HEK293 (cell line): ENCODE data around the gene JADE3.

Experiments
- GLIS2 ChIP-seq: fragments of 450-650 bp; formaldehyde crosslinking; IDR thresholded peaks from 2 replicates; pipeline ENCODE4 v1.5.1; 2016; ENCODE audit warnings: missing biosample characterization, missing genetic modification characterization
- KLF16 ChIP-seq: fragments of 450-650 bp; formaldehyde crosslinking; IDR thresholded peaks from 2 replicates; pipeline ENCODE4 v1.5.1; 2017; ENCODE audit warnings: missing biosample characterization, missing genetic modification characterization
- KLF9 ChIP-seq: fragments of 450-650 bp; formaldehyde crosslinking; IDR thresholded peaks from 2 replicates; pipeline ENCODE4 v1.5.1; 2016; ENCODE audit warnings: missing biosample characterization, missing genetic modification characterization, low read depth
- PRDM1 ChIP-seq: fragments of 450-650 bp; formaldehyde crosslinking; IDR thresholded peaks from 2 replicates; pipeline ENCODE4; 2016; ENCODE audit warnings: missing biosample characterization, missing genetic modification characterization
- TCF7L2 ChIP-seq: IDR thresholded peaks from 2 replicates; pipeline ENCODE4 v1.6.1; 2011; ENCODE audit warnings: low read depth, mild to moderate bottlenecking, inconsistent platforms, low read length, moderate library complexity, borderline replicate concordance
- ZBTB48 ChIP-seq: fragments of 450-650 bp; formaldehyde crosslinking; IDR thresholded peaks from 2 replicates; pipeline ENCODE4 v1.5.1; 2016; ENCODE audit warnings: missing biosample characterization, missing genetic modification characterization
- ZBTB8A ChIP-seq: fragments of 450-650 bp; formaldehyde crosslinking; IDR thresholded peaks from 2 replicates; pipeline ENCODE4 v1.5.1; 2016; ENCODE audit warnings: missing biosample characterization, missing genetic modification characterization
- ZFP3 ChIP-seq: fragments of 450-650 bp; formaldehyde crosslinking; IDR thresholded peaks from 2 replicates; pipeline ENCODE4 v1.5.1; 2016; ENCODE audit warnings: low read depth, missing biosample characterization, missing genetic modification characterization
- ZFP37 ChIP-seq: fragments of 450-650 bp; formaldehyde crosslinking; IDR thresholded peaks from 2 replicates; pipeline ENCODE4 v1.5.1; 2016; ENCODE audit warnings: missing biosample characterization, missing genetic modification characterization
- ZFP41 ChIP-seq: fragments of 450-650 bp; formaldehyde crosslinking; IDR thresholded peaks from 2 replicates; pipeline ENCODE4 v1.5.1; 2016; ENCODE audit warnings: missing biosample characterization, missing genetic modification characterization, borderline replicate concordance
- ZNF114 ChIP-seq: fragments of 450-650 bp; formaldehyde crosslinking; IDR thresholded peaks from 2 replicates; pipeline ENCODE4 v1.5.0; 2017; ENCODE audit warnings: missing biosample characterization, missing genetic modification characterization
- ZNF169 ChIP-seq: fragments of 450-650 bp; formaldehyde crosslinking; IDR thresholded peaks from 2 replicates; pipeline ENCODE4 v1.5.1; 2016; ENCODE audit warnings: missing biosample characterization, missing genetic modification characterization
- ZNF174 ChIP-seq: fragments of 450-650 bp; formaldehyde crosslinking; IDR thresholded peaks from 2 replicates; pipeline ENCODE4 v1.5.0; 2017; ENCODE audit warnings: missing biosample characterization, mild to moderate bottlenecking, missing genetic modification characterization
- ZNF184 ChIP-seq: fragments of 450-650 bp; IDR thresholded peaks from 2 replicates; pipeline ENCODE4 v1.5.1; 2018; ENCODE audit warnings: missing biosample characterization, mild to moderate bottlenecking, missing genetic modification characterization
- ZNF19 ChIP-seq: fragments of 450-650 bp; formaldehyde crosslinking; IDR thresholded peaks from 2 replicates; pipeline ENCODE4; 2016; ENCODE audit warnings: missing biosample characterization, missing genetic modification characterization, low read depth
- ZNF202 ChIP-seq: fragments of 450-650 bp; formaldehyde crosslinking; IDR thresholded peaks from 2 replicates; pipeline ENCODE4 v1.5.1; 2016; ENCODE audit warnings: missing biosample characterization, missing genetic modification characterization, borderline replicate concordance
- ZNF211 ChIP-seq: fragments of 450-650 bp; formaldehyde crosslinking; IDR thresholded peaks from 2 replicates; pipeline ENCODE4 v1.5.1; 2016; ENCODE audit warnings: low read depth, missing biosample characterization, missing genetic modification characterization
- ZNF23 ChIP-seq: fragments of 450-650 bp; formaldehyde crosslinking; IDR thresholded peaks from 2 replicates; pipeline ENCODE4 v1.5.1; 2016; ENCODE audit warnings: missing biosample characterization, missing genetic modification characterization, borderline replicate concordance
- ZNF391 ChIP-seq: fragments of 450-650 bp; formaldehyde crosslinking; IDR thresholded peaks from 2 replicates; pipeline ENCODE4 v1.5.1; 2016; ENCODE audit warnings: low read depth, missing biosample characterization, missing genetic modification characterization, borderline replicate concordance
- ZNF510 ChIP-seq: fragments of 450-650 bp; formaldehyde crosslinking; IDR thresholded peaks from 2 replicates; pipeline ENCODE4 v1.5.1; 2018; ENCODE audit warnings: mild to moderate bottlenecking, missing genetic modification characterization, missing biosample characterization; ENCODE audit not compliant: insufficient replicate concordance
- ZNF555 ChIP-seq: fragments of 450-650 bp; formaldehyde crosslinking; conservative IDR thresholded peaks from 2 replicates; pipeline ENCODE4 v1.5.1; 2017; ENCODE audit warnings: missing biosample characterization, mild to moderate bottlenecking, missing genetic modification characterization, inconsistent platforms
- ZNF600 ChIP-seq: fragments of 450-650 bp; formaldehyde crosslinking; IDR thresholded peaks from 2 replicates; pipeline ENCODE4 v1.5.1; 2016; ENCODE audit warnings: missing biosample characterization, missing genetic modification characterization
- ZNF664 ChIP-seq: fragments of 450-650 bp; formaldehyde crosslinking; IDR thresholded peaks from 2 replicates; pipeline ENCODE4 v1.5.1; 2016; ENCODE audit warnings: missing biosample characterization, missing genetic modification characterization
- ZNF747 ChIP-seq: fragments of 450-650 bp; formaldehyde crosslinking; IDR thresholded peaks from 2 replicates; pipeline ENCODE4 v1.5.1; 2016; ENCODE audit warnings: missing biosample characterization, missing genetic modification characterization
- ZNF837 ChIP-seq: fragments of 450-650 bp; formaldehyde crosslinking; IDR thresholded peaks from 2 replicates; pipeline ENCODE4 v1.5.1; 2016; ENCODE audit warnings: missing biosample characterization, missing genetic modification characterization
- ZSCAN16 ChIP-seq: fragments of 450-650 bp; formaldehyde crosslinking; IDR thresholded peaks from 2 replicates; pipeline ENCODE4 v1.5.1; 2016; ENCODE audit warnings: missing biosample characterization, missing genetic modification characterization
- ZSCAN23 ChIP-seq: fragments of 450-650 bp; formaldehyde crosslinking; IDR thresholded peaks from 2 replicates; pipeline ENCODE4 v1.5.1; 2016; ENCODE audit warnings: missing biosample characterization, missing genetic modification characterization
- TF ChIP-seq, protein P1 (sequence below): sonication (generic); formaldehyde crosslinking; IDR thresholded peaks from 2 replicates; pipeline ENCODE4 v1.8.1; 2022; ENCODE audit warnings: mild to moderate bottlenecking, moderate library complexity, missing genetic modification reagents
- TF ChIP-seq, protein P2 (sequence below): fragments of 450-650 bp; formaldehyde crosslinking; IDR thresholded peaks from 2 replicates; pipeline ENCODE4 v1.5.1; 2016; ENCODE audit warnings: missing biosample characterization, missing genetic modification characterization
- TF ChIP-seq, protein P3 (sequence below): fragments of 450-650 bp; IDR thresholded peaks from 2 replicates; pipeline ENCODE4 v1.5.1; 2018; ENCODE audit warnings: missing biosample characterization, mild to moderate bottlenecking, missing genetic modification characterization
- TF ChIP-seq, protein P4 (sequence below): fragments of 450-650 bp; formaldehyde crosslinking; IDR thresholded peaks from 2 replicates; pipeline ENCODE4 v1.5.1; 2016; ENCODE audit warnings: missing biosample characterization, missing genetic modification characterization, borderline replicate concordance
- TF ChIP-seq, protein P5 (sequence below): fragments of 450-650 bp; formaldehyde crosslinking; IDR thresholded peaks from 2 replicates; pipeline ENCODE4 v1.5.1; 2017; ENCODE audit warnings: missing biosample characterization, missing genetic modification characterization

The JADE3 gene

DNA sequence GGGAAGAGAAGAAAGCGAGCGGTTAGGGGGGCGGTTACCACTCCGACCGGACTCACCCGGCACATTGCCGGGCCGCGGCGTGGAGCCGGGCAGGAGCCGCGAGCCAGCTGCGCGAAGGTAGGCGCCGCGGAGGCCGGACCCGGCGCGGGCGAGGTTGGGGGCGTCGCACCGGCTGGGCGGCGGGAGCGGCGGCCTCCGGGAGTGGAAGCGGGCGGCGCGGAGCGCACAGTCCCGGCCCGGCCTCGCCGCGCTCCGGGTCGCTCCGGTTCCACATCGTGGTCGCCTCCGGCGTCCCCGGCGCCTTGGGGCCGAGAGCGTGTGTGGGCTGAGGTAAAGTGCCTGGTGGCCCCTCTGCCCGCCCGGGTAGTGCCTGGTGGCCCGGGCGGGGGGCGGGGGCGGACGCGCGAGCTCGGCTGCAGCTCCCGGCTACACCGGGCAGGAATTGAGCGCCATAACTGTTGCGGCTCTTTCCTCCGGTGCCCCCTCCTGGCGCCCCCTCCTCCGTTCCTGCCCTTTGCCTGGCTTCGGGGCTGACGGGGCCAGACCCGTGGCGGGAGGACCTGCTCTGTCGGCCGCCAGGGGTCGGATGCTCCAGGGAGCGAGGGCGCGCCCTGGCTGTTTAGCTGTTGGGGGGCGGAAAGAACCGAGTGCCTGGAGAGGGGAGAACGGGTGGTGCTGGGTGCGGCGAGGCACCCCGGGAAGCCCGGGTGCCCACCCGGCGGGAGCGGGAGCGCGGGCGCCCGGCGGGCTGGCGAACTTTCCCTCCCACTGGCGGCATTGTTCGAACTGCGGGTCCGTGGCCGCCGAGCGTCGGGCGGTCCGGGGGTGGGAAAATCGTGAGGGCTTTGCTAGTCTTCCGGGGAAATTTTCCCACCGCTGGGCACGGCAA is 626 bp downstream of the JADE3 start (continued):
- TF ChIP-seq ZNF211 (tag by site-specific recombination) (no peak), ZNF19 (tag by site-specific recombination) (no peak), ZFP37 (tag by site-specific recombination) (no peak), ZSCAN16 (tag by site-specific recombination) (no peak), ZNF600 (tag by site-specific recombination) (peak; percentile 66), TCF7L2 (no peak), KLF9 (peak; percentile 47; the same call in 1 of the 2 replicates), ZSCAN23 (tag by site-specific recombination) (no peak), ZNF555 (no peak), ZNF202 (tag by site-specific recombination) (no peak), ZFP41 (tag by site-specific recombination) (no peak), ZNF174 (tag by site-specific recombination) (no peak), PRDM1 (tag by site-specific recombination) (no peak), ZNF747 (tag by site-specific recombination) (no peak), ZNF510 (no peak), ZNF664 (tag by site-specific recombination) (no peak), ZNF837 (tag by site-specific recombination) (no peak), ZNF169 (tag by site-specific recombination) (no peak), ZBTB8A (peak; percentile 90), ZFP3 (no peak), ZNF391 (no peak), KLF16 (tag by site-specific recombination) (peak; percentile 53), ZNF184 (tag by site-specific recombination) (no peak), ZNF23 (tag by site-specific recombination) (no peak), ZNF114 (no peak), GLIS2 (tag by site-specific recombination) (peak; percentile 88), ZBTB48 (peak; percentile 85)
- TF ChIP-seq, protein P1, sequence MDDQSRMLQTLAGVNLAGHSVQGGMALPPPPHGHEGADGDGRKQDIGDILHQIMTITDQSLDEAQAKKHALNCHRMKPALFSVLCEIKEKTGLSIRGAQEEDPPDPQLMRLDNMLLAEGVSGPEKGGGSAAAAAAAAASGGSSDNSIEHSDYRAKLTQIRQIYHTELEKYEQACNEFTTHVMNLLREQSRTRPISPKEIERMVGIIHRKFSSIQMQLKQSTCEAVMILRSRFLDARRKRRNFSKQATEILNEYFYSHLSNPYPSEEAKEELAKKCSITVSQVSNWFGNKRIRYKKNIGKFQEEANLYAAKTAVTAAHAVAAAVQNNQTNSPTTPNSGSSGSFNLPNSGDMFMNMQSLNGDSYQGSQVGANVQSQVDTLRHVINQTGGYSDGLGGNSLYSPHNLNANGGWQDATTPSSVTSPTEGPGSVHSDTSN (CRISPR knock-in tag) = no peak
- TF ChIP-seq, protein P2, sequence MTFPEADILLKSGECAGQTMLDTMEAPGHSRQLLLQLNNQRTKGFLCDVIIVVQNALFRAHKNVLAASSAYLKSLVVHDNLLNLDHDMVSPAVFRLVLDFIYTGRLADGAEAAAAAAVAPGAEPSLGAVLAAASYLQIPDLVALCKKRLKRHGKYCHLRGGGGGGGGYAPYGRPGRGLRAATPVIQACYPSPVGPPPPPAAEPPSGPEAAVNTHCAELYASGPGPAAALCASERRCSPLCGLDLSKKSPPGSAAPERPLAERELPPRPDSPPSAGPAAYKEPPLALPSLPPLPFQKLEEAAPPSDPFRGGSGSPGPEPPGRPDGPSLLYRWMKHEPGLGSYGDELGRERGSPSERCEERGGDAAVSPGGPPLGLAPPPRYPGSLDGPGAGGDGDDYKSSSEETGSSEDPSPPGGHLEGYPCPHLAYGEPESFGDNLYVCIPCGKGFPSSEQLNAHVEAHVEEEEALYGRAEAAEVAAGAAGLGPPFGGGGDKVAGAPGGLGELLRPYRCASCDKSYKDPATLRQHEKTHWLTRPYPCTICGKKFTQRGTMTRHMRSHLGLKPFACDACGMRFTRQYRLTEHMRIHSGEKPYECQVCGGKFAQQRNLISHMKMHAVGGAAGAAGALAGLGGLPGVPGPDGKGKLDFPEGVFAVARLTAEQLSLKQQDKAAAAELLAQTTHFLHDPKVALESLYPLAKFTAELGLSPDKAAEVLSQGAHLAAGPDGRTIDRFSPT (tag by site-specific recombination) = peak; percentile 50; the same call in 1 of the 2 replicates
- TF ChIP-seq, protein P3, sequence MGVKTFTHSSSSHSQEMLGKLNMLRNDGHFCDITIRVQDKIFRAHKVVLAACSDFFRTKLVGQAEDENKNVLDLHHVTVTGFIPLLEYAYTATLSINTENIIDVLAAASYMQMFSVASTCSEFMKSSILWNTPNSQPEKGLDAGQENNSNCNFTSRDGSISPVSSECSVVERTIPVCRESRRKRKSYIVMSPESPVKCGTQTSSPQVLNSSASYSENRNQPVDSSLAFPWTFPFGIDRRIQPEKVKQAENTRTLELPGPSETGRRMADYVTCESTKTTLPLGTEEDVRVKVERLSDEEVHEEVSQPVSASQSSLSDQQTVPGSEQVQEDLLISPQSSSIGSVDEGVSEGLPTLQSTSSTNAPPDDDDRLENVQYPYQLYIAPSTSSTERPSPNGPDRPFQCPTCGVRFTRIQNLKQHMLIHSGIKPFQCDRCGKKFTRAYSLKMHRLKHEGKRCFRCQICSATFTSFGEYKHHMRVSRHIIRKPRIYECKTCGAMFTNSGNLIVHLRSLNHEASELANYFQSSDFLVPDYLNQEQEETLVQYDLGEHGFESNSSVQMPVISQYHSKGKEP (tag by site-specific recombination) = no peak
- TF ChIP-seq, protein P4, sequence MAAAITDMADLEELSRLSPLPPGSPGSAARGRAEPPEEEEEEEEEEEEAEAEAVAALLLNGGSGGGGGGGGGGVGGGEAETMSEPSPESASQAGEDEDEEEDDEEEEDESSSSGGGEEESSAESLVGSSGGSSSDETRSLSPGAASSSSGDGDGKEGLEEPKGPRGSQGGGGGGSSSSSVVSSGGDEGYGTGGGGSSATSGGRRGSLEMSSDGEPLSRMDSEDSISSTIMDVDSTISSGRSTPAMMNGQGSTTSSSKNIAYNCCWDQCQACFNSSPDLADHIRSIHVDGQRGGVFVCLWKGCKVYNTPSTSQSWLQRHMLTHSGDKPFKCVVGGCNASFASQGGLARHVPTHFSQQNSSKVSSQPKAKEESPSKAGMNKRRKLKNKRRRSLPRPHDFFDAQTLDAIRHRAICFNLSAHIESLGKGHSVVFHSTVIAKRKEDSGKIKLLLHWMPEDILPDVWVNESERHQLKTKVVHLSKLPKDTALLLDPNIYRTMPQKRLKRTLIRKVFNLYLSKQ = no peak
- TF ChIP-seq, protein P5, sequence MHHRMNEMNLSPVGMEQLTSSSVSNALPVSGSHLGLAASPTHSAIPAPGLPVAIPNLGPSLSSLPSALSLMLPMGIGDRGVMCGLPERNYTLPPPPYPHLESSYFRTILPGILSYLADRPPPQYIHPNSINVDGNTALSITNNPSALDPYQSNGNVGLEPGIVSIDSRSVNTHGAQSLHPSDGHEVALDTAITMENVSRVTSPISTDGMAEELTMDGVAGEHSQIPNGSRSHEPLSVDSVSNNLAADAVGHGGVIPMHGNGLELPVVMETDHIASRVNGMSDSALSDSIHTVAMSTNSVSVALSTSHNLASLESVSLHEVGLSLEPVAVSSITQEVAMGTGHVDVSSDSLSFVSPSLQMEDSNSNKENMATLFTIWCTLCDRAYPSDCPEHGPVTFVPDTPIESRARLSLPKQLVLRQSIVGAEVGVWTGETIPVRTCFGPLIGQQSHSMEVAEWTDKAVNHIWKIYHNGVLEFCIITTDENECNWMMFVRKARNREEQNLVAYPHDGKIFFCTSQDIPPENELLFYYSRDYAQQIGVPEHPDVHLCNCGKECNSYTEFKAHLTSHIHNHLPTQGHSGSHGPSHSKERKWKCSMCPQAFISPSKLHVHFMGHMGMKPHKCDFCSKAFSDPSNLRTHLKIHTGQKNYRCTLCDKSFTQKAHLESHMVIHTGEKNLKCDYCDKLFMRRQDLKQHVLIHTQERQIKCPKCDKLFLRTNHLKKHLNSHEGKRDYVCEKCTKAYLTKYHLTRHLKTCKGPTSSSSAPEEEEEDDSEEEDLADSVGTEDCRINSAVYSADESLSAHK (tag by site-specific recombination) = no peak
